ENCODE data around the gene UAP1L1. TPM values are rescaled to one million over a fixed set of nuclear protein-coding genes. Genes with fewer than 3 reads are reported as not detected.

Gene UAP1L1
- total RNA-seq, 2 experiments from 2014 or later, result 63.1 to 66.8 TPM

DNA sequence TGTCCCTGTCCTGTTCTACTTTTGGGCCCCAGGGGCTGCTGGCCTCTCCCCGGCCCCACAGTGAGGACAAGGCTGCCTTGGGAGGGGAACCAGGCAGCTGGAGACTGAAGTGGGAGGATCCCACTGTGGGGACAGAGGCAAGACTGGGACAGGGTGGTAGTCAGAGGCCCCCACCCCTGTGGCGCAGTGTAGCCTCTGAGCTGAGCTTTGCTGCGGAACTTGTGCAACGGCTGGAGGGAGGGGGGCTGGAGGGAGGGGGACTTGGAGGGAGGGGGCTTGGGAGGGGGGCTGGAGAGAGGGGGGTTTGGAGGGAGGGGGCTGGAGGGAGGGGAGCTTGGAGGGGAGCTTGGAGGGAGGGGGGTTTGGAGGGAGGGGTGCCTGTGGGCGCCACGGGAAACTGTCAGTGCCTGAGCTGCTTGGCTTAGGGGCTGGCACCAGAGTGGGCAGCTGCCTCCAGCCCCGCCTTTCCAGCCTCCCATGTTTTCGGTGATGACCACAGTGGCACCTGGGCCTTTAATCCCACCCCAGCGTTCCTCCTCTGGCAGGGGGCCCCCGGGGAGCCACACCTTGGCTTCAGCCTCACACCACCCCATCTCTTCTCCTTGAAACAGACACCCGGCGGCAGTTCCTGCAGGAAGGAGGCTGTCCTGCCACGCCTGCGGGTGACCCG, 43.1 kb upstream of the UAP1L1 start:
- POLR2A ChIA-PET, result interaction anchor here (0.6 to 1.9 kb wide), 7 partner anchors 11 to 95 kb away, joined by 3 to 11 read pairs (median 3); no protein-coding TSS in a partner anchor
- no peaks in the 10 kb centered on the region for H3K36me3 Mint-ChIP-seq (ENCODE audit: low read depth)
- peaks cover 57% of the 10 kb centered on the region for H3K4me1 Mint-ChIP-seq (ENCODE audit: low read depth)
- H3K27me3 Mint-ChIP-seq (ENCODE audit: low read depth), result no peaks in the 10 kb centered on the region
- peak overlapping the region; percentile 69 for H3K4me3 Mint-ChIP-seq
- CTCF ChIA-PET, result interaction anchor here (0.6 to 4.3 kb wide), 55 partner anchors 9 to 501 kb away, joined by 3 to 146 read pairs (median 5); partner anchors contain the start of genes AJM1, C8G, CLIC3 and MAN1B1
- DNase-seq, result no peak
- H3K27ac Mint-ChIP-seq, result peak overlapping the region; percentile 89
- H3K9me3 Mint-ChIP-seq (ENCODE audit: insufficient read depth), result no peaks in the 10 kb centered on the region
- peak; percentile 14 for ATAC-seq

DNA sequence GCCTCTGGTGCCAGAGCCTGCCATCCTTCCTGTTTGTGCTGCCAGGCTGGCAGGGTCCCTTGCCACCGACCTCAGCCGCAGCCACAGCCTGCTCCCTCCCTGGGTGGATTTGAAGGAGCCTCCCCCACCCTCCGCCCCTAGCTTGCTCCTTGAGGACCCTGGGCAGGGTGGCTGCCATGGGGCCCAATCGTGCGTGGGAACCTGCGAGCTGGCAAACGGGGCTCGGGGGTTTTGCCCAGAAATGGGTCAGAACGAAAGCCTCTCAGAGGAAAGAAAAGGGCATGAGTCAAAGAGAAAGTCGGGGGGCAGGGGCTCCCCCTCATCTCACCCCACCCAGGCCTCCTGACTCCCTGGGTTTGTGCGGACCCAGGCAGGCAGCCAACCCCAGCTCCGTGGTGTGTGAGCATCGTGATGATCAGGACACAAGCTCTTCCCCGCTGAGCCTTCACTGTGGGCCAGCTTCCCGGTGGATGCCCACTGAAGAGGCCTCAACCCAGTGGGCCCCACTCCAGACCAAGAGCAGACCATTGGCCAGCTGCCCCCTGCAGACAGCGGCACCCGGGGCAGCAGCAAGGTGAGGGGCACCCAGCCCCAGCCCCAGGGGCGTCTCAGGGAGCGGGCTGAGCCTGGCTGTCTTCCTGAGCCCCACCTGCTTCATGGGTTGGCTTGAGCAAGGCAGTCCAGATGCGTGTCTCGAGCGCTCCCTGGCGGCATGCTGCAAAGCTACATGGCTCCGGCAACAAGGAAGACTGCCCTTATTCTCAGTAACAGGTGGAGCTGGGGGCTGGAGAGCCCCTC, 42.4 kb upstream of the UAP1L1 start:
- ChIA-PET CTCF (interaction anchor here (0.6 to 4.3 kb wide), 69 partner anchors 9 to 502 kb away, joined by 3 to 146 read pairs (median 4); partner anchors contain the start of genes AJM1, C8G, CLIC3 and LCN12), POLR2A (interaction anchor here (0.5 to 1.9 kb wide), 8 partner anchors 10 to 322 kb away, joined by 3 to 11 read pairs (median 3); no protein-coding TSS in a partner anchor)
- peak overlapping the region; percentile 89 for H3K27ac Mint-ChIP-seq
- peak; percentile 92 for DNase-seq
- H3K4me1 Mint-ChIP-seq (ENCODE audit: low read depth), result peaks cover 50% of the 10 kb centered on the region
- H3K27me3 Mint-ChIP-seq (ENCODE audit: low read depth), result no peaks in the 10 kb centered on the region
- peak; percentile 92 for ATAC-seq
- no peaks in the 10 kb centered on the region for H3K9me3 Mint-ChIP-seq (ENCODE audit: insufficient read depth)
- no peaks in the 10 kb centered on the region for H3K36me3 Mint-ChIP-seq (ENCODE audit: low read depth)
- H3K4me3 Mint-ChIP-seq, result peak overlapping the region; percentile 69

DNA sequence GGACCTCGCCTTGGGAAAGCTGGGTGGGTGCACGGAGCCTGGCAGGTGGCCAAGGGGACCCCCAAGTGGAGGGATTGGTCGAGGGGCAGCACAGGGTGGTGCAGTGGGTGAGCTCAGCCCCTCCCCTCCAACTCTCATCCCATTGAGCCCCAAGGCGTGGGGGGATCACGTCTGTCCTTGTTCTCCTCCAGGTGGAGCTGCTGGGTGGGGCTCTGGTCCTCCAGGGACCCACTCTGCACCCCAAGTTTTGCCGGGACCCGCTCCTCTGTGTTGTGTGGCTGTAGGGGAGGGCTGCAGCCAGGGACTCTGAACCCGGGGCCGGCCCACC, 41.8 kb upstream of the UAP1L1 start:
- Mint-ChIP-seq H3K27me3 (ENCODE audit: low read depth) (no peaks in the 10 kb centered on the region), H3K4me1 (ENCODE audit: low read depth) (peaks cover 44% of the 10 kb centered on the region), H3K27ac (peak overlapping the region; percentile 89), H3K4me3 (no peak overlapping the region), H3K9me3 (ENCODE audit: insufficient read depth) (no peaks in the 10 kb centered on the region), H3K36me3 (ENCODE audit: low read depth) (no peaks in the 10 kb centered on the region)
- DNase-seq (no peak), ATAC-seq (peak; percentile 8)
- POLR2A ChIA-PET, result interaction anchor here (0.5 to 1.9 kb wide), 5 partner anchors 33 to 322 kb away, joined by 3 to 11 read pairs (median 3); no protein-coding TSS in a partner anchor
- CTCF ChIA-PET, result interaction anchor here (0.7 to 4.3 kb wide), 59 partner anchors 9 to 502 kb away, joined by 3 to 146 read pairs (median 5); partner anchors contain the start of genes AJM1, C8G, CLIC3 and LCN12

DNA sequence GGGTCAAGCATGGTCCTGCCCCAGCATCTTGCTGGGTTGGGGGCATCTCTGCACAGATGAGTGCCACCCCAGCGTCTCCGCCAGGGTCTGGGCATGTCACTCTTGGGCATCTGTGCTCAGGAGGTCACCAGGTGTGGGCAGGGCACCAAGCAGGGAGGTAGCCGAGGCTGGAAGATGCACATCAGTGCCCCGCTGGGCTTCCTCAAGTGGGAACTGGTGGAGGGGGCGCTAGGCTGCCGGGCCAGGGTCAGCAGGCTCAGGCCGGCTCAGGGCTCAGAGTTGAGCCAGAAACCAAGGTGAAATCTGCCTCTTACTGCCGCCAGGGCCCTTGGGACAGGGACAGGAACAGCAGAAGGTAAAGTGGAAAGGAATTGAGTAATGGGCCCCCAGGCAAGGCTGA, 41.4 kb upstream of the UAP1L1 start:
- ChIA-PET CTCF (interaction anchor here (0.7 to 4.3 kb wide), 43 partner anchors 9 to 310 kb away, joined by 3 to 146 read pairs (median 7); partner anchors contain the start of genes AJM1, C8G, CLIC3 and LCN12), POLR2A (interaction anchor here (0.5 to 1.9 kb wide), 3 partner anchors 87 to 323 kb away, joined by 3 to 11 read pairs (median 3); no protein-coding TSS in a partner anchor)
- no peak overlapping the region for H3K4me3 Mint-ChIP-seq
- H3K36me3 Mint-ChIP-seq (ENCODE audit: low read depth), result no peaks in the 10 kb centered on the region
- ATAC-seq (no peak), DNase-seq (no peak)
- H3K27ac Mint-ChIP-seq, result no peak overlapping the region
- H3K4me1 Mint-ChIP-seq (ENCODE audit: low read depth), result peaks cover 40% of the 10 kb centered on the region
- H3K9me3 Mint-ChIP-seq (ENCODE audit: insufficient read depth), result no peaks in the 10 kb centered on the region
- no peaks in the 10 kb centered on the region for H3K27me3 Mint-ChIP-seq (ENCODE audit: low read depth)

DNA sequence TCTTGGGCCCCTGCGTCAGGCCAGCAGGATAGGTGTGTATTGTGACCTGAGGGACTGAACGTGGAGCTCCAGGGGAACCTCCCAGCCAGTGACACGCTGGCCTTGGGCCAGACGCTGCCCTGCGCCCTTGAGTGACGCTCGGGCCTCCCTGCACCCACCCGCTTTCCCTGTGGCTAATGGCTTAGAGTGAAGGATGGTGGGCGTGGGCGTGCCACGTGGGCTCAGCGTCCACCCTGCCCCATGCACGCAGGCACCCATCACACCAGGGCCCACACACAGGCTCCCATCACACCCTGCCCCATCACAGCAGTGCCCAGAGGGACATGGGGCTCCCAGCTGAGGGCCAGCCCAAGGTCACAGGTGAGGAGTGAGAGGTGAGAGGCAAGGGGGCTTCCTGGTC, 40.3 kb upstream of the UAP1L1 start:
- Mint-ChIP-seq H3K36me3 (ENCODE audit: low read depth) (no peaks in the 10 kb centered on the region), H3K27ac (no peak overlapping the region), H3K4me1 (ENCODE audit: low read depth) (peaks cover 32% of the 10 kb centered on the region), H3K4me3 (no peak overlapping the region), H3K27me3 (ENCODE audit: low read depth) (no peaks in the 10 kb centered on the region), H3K9me3 (ENCODE audit: insufficient read depth) (no peaks in the 10 kb centered on the region)
- ChIA-PET POLR2A (no interaction called here), CTCF (interaction anchor here (1.0 to 4.3 kb wide), 6 partner anchors 8 to 249 kb away, joined by 3 to 146 read pairs (median 21); partner anchors contain the start of genes C8G and NPDC1)
- no peak for ATAC-seq
- no peak for DNase-seq

DNA sequence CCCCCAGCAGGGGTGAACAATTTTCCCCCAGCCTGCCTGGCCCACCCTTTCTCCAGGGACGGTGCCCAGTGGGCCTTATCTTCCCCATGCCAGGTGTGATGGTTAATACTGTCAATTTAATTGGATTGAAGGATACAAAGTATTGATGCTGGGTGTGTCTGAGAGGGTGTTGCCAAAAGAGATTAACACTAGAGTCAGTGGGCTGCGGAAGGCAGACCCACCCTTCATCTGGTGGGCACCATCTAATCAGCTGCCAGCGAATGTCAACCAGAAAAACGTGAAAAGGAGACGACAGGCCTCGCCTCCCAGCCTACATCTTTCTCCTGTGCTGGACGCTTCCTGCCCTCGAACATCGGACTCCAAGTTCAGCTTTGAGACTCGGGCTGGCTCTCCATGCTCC, 39.8 kb upstream of the UAP1L1 start:
- Mint-ChIP-seq H3K4me3 (no peak overlapping the region), H3K36me3 (ENCODE audit: low read depth) (no peaks in the 10 kb centered on the region), H3K27ac (no peak overlapping the region), H3K4me1 (ENCODE audit: low read depth) (peaks cover 27% of the 10 kb centered on the region), H3K9me3 (ENCODE audit: insufficient read depth) (no peaks in the 10 kb centered on the region), H3K27me3 (ENCODE audit: low read depth) (no peaks in the 10 kb centered on the region)
- POLR2A ChIA-PET, result no interaction called here
- CTCF ChIA-PET, result interaction anchor here (1.2 to 4.3 kb wide), 5 partner anchors 8 to 250 kb away, joined by 4 to 146 read pairs (median 35); partner anchors contain the start of genes C8G and NPDC1
- ATAC-seq, result no peak
- no peak for DNase-seq

DNA sequence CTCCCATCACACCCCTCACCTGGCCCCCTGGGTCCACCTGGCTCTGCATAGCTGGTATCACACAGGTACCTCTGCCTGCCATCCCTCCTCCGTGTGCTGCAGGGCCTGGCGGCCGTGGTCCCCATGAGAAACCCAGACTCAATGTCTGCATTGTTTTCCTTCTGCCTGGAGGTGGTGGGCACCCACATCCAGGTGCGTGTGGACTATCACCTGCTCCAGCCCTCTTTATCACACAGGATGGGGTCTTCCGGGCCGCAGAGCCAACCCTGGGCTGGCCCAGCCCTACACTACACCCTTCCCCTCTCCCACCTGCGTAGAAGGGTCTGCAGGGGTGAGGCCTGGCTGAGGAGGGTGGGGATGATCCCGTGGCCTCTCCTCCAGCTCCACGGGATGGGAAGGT, 38.4 kb upstream of the UAP1L1 start:
- ATAC-seq, result no peak
- ChIA-PET POLR2A (no interaction called here), CTCF (interaction anchor here (1.7 kb wide), 1 partner anchor 10 kb away, joined by 7 read pairs; no protein-coding TSS in a partner anchor)
- H3K27ac Mint-ChIP-seq, result no peak overlapping the region
- no peak overlapping the region for H3K4me3 Mint-ChIP-seq
- no peak for DNase-seq
- no peaks in the 10 kb centered on the region for H3K9me3 Mint-ChIP-seq (ENCODE audit: insufficient read depth)
- no peaks in the 10 kb centered on the region for H3K36me3 Mint-ChIP-seq (ENCODE audit: low read depth)
- H3K27me3 Mint-ChIP-seq (ENCODE audit: low read depth), result no peaks in the 10 kb centered on the region
- H3K4me1 Mint-ChIP-seq (ENCODE audit: low read depth), result peaks cover 18% of the 10 kb centered on the region

DNA sequence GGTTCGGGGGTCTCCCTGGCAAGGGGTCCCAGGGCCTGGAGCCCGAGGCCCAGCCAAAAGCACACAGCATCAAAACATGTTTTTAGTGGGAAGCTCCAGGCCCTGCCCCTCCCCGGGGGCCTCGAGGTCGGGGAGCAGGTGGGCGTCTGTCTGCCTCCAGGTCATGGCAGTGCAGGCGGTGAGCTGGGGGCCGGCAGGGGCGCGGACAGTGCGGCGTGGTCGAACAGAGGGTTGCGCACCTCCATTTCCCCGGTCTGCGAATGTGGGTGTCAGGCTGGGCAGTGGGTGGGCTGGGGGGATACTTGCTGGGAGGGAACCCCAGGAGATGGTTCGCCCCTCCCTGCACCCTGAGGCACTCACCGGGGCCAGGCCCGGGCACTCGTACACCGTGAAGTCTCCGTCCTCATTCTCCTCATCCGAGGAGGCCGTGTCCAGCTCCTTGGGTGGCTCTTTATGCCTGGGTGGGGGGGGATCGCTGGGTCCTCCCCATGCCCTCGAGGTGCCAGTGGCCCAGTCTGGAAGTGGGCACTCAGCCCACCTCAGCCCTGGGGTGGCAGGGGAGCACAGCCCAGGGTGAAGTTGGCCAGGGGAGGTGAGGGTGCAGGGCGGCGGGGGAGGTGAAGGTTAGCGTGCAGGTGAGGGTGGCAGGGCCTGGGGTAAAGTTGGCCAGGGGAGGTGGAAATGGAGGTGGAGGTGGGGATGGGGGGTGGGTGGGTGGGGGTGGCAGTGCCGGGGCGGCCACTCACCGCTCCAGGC, 37.5 kb upstream of the UAP1L1 start:
- H3K27ac Mint-ChIP-seq, result no peak overlapping the region
- peaks cover 19% of the 10 kb centered on the region for H3K4me1 Mint-ChIP-seq (ENCODE audit: low read depth)
- H3K27me3 Mint-ChIP-seq (ENCODE audit: low read depth), result peaks cover 2% of the 10 kb centered on the region
- no peak for ATAC-seq
- H3K4me3 Mint-ChIP-seq, result no peak overlapping the region
- ChIA-PET CTCF (interaction anchor here (0.8 kb wide), 1 partner anchor 31 kb away, joined by 3 read pairs; the partner anchor contains the start of gene SAPCD2), POLR2A (no interaction called here)
- DNase-seq, result no peak
- no peaks in the 10 kb centered on the region for H3K9me3 Mint-ChIP-seq (ENCODE audit: insufficient read depth)
- H3K36me3 Mint-ChIP-seq (ENCODE audit: low read depth), result no peaks in the 10 kb centered on the region

DNA sequence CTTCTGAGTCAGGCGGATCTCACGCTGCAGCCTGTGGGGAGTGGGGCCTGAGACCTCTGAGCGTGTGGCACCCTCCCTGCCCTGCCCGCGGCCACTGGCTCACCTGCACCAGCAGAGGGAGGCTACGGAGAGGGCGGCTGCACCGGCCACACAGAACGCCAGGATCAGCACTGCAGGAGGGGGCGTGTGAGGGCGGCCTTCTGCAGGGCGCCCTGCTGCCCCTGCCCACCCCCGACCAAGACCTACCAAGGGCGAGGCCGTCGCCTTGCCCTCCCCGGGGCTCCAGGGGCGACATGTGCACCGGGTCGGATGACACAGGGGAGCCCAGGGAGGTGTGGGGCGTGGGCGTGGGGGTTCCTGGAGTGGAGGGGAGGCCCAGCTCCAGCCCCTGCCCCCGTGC, 36.7 kb upstream of the UAP1L1 start:
- ATAC-seq (no peak), DNase-seq (no peak)
- Mint-ChIP-seq H3K4me3 (no peak overlapping the region), H3K4me1 (ENCODE audit: low read depth) (peaks cover 16% of the 10 kb centered on the region), H3K9me3 (ENCODE audit: insufficient read depth) (no peaks in the 10 kb centered on the region), H3K27me3 (ENCODE audit: low read depth) (peaks cover 7% of the 10 kb centered on the region), H3K27ac (no peak overlapping the region), H3K36me3 (ENCODE audit: low read depth) (no peaks in the 10 kb centered on the region)
- ChIA-PET POLR2A (no interaction called here), CTCF (no interaction called here)

DNA sequence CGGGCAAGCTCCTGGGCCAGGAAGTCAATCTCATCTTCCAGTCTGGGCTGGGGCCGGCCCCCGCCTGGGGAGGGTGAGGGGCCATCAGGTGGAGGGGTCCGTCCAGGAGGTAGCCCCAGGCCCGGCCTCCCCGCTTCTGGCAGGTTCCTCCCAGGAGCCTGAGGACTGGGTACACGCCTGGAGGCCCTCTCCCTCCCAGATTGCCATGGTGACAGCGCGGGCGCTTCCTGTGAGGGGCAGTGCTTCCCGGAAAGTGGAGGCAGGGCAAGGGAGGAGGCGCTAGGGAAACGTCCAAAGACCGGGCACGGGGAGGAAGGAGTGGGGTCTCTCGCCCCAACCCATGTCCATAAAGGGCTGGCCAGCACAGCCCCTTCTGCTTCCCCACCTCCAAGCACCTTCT, 36.2 kb upstream of the UAP1L1 start:
- Mint-ChIP-seq H3K36me3 (ENCODE audit: low read depth) (no peaks in the 10 kb centered on the region), H3K4me3 (no peak overlapping the region), H3K27me3 (ENCODE audit: low read depth) (peaks cover 7% of the 10 kb centered on the region), H3K4me1 (ENCODE audit: low read depth) (peaks cover 15% of the 10 kb centered on the region), H3K27ac (no peak overlapping the region), H3K9me3 (ENCODE audit: insufficient read depth) (no peaks in the 10 kb centered on the region)
- POLR2A ChIA-PET, result no interaction called here
- DNase-seq (no peak), ATAC-seq (no peak)
- CTCF ChIA-PET, result no interaction called here
